HG03469 (cell line): ENCODE measurements around the gene LRBA.

ENCODE experiments used
- ATAC-seq: cut with Tn5 transposase; IDR thresholded peaks from one replicate; pipeline ENCODE4 v1.9.1; 2021; ENCODE audit warnings: mild to moderate bottlenecking, moderate library complexity, moderate number of reproducible peaks; ENCODE audit not compliant: unreplicated experiment

LRBA gene

DNA sequence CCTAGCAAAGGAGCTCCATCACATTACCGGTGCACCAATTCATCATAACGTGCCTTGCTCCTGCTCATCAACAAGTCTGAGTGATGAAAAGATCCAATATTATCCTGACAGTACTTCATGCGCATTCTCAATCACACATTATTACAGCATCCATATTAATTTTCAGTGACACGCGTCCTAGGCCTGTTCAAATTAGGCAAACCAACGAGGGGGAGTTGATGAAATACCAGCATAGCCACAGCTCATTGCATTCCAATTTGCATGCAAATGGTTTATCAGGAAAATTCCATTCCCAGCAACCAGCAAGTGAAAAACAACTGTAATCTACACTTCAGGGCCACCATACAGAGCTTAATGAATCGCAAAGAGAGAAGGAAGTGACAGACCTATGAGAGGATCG, 699.9 kb downstream of the LRBA start:
- ATAC-seq, result no peak

GRCh38 chr4:150314031-150314430, 701.1 kb downstream of the LRBA start:
- ATAC-seq, result no peak

- ATAC-seq, result no peak
Observed at GRCh38 chr4:150310159-150310895, 704.8 kb downstream of the LRBA start.

- no peak for ATAC-seq
Observed at GRCh38 chr4:150308824-150309472, 706.1 kb downstream of the LRBA start.

GRCh38 chr4:150306719-150307118, 708.4 kb downstream of the LRBA start:
- ATAC-seq, result no peak

DNA sequence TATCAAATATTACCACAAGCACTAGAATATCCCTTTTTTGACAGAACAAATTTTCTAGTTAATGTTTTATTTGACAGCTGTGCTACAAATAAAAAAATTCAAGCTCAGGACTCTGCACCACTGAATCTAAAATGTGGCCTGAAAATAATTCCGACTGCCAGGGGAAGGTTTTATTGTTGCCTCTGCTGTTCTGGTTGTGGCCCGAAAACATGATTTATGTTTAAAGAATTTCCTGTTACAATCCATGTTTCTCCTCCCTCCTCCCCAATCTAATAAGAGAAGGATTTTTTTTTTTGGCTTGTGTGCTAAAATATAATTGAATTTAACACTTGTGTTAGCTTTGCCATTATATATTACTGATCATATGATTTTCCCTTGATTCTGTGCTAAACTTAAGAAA, 709.1 kb downstream of the LRBA start:
- no peak for ATAC-seq

GRCh38 chr4:150302553-150302952, 712.5 kb downstream of the LRBA start:
- no peak for ATAC-seq

DNA sequence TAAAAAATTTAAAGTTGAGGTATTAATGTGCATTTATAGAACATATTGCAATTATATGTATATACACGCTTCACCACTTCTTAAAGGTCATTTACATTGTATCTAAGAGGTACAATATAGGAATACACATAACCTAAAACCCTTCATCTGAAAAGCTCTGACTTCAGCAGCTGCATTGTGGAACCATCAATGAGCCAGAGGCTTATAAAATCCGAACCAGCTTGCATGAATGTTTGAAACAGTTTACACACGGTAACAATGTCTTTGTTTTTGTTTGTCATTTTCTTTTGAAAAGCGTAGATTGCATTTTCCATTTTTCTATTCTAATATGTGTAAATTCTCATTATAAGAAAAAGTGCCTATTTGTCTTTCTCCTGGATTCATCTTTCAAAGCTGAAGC, 715.3 kb downstream of the LRBA start:
- no peak for ATAC-seq

DNA sequence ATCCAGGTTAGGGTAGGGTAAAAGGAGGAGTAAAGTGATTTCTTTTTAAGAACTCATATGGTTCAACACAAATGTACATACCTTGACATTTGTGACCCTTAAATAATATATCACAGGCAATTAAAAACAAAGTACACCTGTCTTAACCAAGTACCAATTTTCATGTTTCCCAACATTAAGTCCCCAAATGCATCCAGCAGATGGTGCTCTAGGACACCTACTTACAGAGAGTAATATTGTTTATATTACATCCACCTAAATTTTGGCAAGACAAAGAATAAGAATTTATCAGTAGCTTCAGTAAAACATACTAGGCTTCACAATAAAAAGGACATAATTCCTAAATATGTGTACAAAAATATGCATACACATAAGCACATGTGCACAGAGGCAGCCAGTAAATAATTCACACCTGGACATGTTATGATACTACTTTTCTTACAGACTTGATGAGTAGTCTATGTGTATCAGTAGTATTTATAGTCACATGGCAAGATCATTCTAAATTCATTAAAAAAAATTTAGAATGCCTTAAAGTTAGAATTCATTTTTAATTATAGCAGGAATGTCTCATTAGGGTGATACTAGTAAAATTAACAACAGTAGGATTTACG, 717.1 kb downstream of the LRBA start:
- ATAC-seq, result no peak

DNA sequence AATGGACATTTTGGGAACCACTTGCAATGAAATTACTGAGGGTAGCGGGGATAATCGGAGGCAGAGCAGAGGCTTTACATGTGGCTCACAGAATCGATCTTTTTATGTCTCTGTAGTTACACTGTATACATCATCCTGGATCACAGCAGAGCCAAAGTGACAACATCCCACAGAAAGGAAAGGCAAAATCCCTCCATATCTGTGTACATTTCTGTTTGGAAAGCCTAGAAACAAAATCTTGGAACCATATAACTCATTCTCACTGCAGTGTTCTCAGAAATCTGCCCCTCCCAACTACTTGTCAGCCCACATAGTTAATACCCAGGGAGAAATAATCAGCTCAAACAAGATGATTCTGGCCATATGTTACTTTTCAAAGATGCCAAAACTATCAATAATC, 725.2 kb downstream of the LRBA start:
- no peak for ATAC-seq

- no peak for ATAC-seq
Observed at GRCh38 chr4:150289198-150289597, 725.9 kb downstream of the LRBA start.

GRCh38 chr4:150286656-150287055, 728.4 kb downstream of the LRBA start:
- no peak for ATAC-seq

- no peak for ATAC-seq
Observed at GRCh38 chr4:150283689-150284088, 731.4 kb downstream of the LRBA start.

- no peak for ATAC-seq
Observed at GRCh38 chr4:150280975-150281374, 734.1 kb downstream of the LRBA start.

DNA sequence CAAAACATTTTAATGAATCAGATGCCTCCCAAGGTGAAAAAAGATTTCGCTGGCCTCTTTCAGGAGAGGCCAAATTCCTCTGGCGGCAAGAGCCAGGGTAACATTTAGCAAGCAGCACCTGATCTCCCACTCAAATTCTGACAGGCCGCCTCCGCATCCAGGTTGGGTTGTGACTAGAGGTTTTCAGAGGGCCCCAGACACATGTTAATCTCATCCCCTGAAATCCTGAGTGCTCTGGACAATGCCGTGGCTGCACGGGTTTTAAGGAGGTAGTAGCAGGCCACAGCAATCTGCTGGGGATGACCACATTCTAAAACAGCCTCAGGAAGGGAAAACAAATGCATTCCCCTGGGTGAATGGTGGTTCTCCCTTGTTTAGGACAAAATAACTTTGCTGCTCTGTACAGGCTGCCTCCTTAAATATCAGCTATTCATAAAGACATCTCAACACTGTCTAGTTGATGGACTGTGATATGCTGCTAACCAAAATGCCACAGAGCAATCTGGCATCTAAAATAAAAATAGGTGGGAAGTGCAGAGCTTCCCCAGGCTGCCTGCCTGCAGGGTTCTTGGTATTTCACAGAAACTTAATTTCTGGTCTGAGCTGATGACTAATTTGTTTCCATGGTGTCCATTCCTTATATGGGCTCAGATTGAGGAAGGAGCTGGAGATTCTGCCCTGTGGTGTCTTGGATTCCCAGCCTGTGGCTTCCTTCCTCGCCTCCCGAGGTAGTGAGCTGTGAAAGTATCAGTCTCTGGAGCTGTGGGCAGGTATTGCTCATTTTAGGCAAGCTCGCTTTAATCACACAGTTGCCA, 734.8 kb downstream of the LRBA start:
- ATAC-seq, result no peak

GRCh38 chr4:150278206-150278605, 736.9 kb downstream of the LRBA start:
- no peak for ATAC-seq

- ATAC-seq, result no peak
Observed at GRCh38 chr4:150268444-150268843, 746.6 kb downstream of the LRBA start.

GRCh38 chr4:150265806-150266205, 749.3 kb downstream of the LRBA start:
- ATAC-seq, result no peak

- ATAC-seq, result no peak
Observed at GRCh38 chr4:150264595-150265161, 750.4 kb downstream of the LRBA start.

DNA sequence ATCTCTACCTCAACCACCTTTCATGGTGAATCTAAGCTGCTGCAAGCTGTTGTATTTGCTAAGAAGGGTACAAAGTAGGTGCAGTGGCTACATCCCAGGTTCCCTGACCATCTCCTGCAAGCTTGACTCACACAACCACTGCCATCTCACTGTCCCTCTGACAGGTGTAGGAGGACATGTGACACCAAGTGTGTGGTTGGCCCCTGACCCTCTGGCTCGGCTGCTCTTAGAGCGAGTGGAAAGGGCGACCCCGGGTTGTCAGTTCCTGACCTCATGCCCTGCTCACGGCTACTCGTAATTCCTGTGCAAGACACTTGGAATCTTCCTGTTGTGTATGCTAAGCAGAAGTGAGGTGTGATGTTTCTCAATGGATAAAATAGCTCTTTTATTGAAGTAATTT, 752.5 kb downstream of the LRBA start:
- ATAC-seq, result no peak

GRCh38 chr4:150261571-150261970, 753.5 kb downstream of the LRBA start:
- ATAC-seq, result no peak
